H1 (cell line): ENCODE measurements around the gene SSH2. TPM values are rescaled to one million over a fixed set of nuclear protein-coding genes. Genes with fewer than 3 reads are reported as not detected.
"Not testable (repeated sequence)": the region's sequence is repeated elsewhere in the genome, so short reads cannot be mapped to it uniquely, and the experiment has no call there.

Experiments
- CTCF ChIA-PET: fragments of 300-600 bp; sonication (Branson Sonifier 250); formaldehyde crosslinking; loops from one replicate; lab custom pipeline; 2021; ENCODE audit not compliant: partially characterized antibody; lab: Charles Lee
- POLR2A ChIA-PET: fragments of 300-600 bp; sonication (Branson Sonifier 250); formaldehyde crosslinking; loops from one replicate; lab custom pipeline; 2021; ENCODE audit warnings: inconsistent platforms; ENCODE audit not compliant: partially characterized antibody; lab: Charles Lee
- DNase-seq, 2 experiments: peaks; one replicate each; pipeline versions ENCODE4 v3.0.0 to v3.0.0-alpha.2; 2010 to 2022; ENCODE audit warnings: low spot score in 2 of 2, low read depth in 1 of 2, mixed read lengths in 1 of 2
- FAIRE-seq: peaks from 2 replicates; lab custom pipeline; 2011; peaks lifted over from hg19 to GRCh38; lab: Jason Lieb, UNC
- H2AFZ ChIP-seq: 2 replicates; pipeline ENCODE4 v1.8.1; 2012; ENCODE audit warnings: low read length, inconsistent platforms
- H2AK5ac ChIP-seq: 2 replicates; pipeline ENCODE4 v1.6.1; 2013; ENCODE audit warnings: low read depth, low read length
- H2BK120ac ChIP-seq: replicated peaks from 2 replicates; pipeline ENCODE3; 2013; ENCODE audit warnings: low read depth, low read length, inconsistent platforms
- H2BK12ac ChIP-seq: 2 replicates; pipeline ENCODE4 v1.6.1; 2013; ENCODE audit warnings: low read depth, low read length
- H2BK15ac ChIP-seq: 2 replicates; pipeline ENCODE4 v1.6.1; 2013; ENCODE audit warnings: low read length
- H2BK20ac ChIP-seq: 2 replicates; pipeline ENCODE4 v1.6.1; 2013; ENCODE audit warnings: low read length
- H2BK5ac ChIP-seq: 2 replicates; pipeline ENCODE4 v1.6.1; 2013; ENCODE audit warnings: low read depth, low read length
- H3K14ac ChIP-seq: 2 replicates; pipeline ENCODE4 v1.6.1; 2013; ENCODE audit warnings: inconsistent platforms; ENCODE audit not compliant: insufficient read length
- H3K18ac ChIP-seq: 2 replicates; pipeline ENCODE4 v1.6.1; 2013; ENCODE audit warnings: low read length; ENCODE audit errors: extremely low read depth
- H3K23ac ChIP-seq: 2 replicates; pipeline ENCODE4 v1.6.1; 2013; ENCODE audit warnings: inconsistent platforms; ENCODE audit not compliant: insufficient read length
- H3K23me2 ChIP-seq: 2 replicates; pipeline ENCODE4 v1.6.1; 2013; ENCODE audit warnings: low read depth, low read length
- H3K27ac ChIP-seq: 2 replicates; pipeline ENCODE4 v1.6.1; 2011; ENCODE audit warnings: low read depth, low read length, inconsistent platforms
- H3K27me3 ChIP-seq, 4 experiments: replicated peaks in 1 of 4; 1 replicate in 1 of 4; 2 replicates in 3 of 4; pipeline versions ENCODE4 v1.6.1 to v1.8.1; 2011 to 2013; ENCODE audit warnings: low read length in 3 of 4, mild to moderate bottlenecking in 3 of 4, inconsistent platforms in 2 of 4, mixed read lengths in 2 of 4, moderate library complexity in 1 of 4; ENCODE audit not compliant: control insufficient read depth in 3 of 4, insufficient read depth in 3 of 4; ENCODE audit errors: extremely low read depth in 1 of 4
- H3K36me3 ChIP-seq, 4 experiments: 2 replicates each; pipeline versions ENCODE4 v1.6.1 to v1.8.1; 2011 to 2013; ENCODE audit warnings: mild to moderate bottlenecking in 4 of 4, low read length in 3 of 4, moderate library complexity in 2 of 4, control low read depth in 1 of 4, inconsistent platforms in 1 of 4; ENCODE audit not compliant: insufficient read depth in 4 of 4, control insufficient read depth in 2 of 4
- H3K4ac ChIP-seq: replicated peaks from 2 replicates; pipeline ENCODE3; 2013; ENCODE audit warnings: low read length, low read depth, mixed read lengths, inconsistent platforms; ENCODE audit not compliant: insufficient read length
- H3K4me1 ChIP-seq, 4 experiments: replicated peaks in 1 of 4; 1 replicate in 1 of 4; 2 replicates in 3 of 4; pipeline versions ENCODE4 v1.6.1 to v1.8.1; 2011 to 2013; ENCODE audit warnings: low read length in 3 of 4, inconsistent platforms in 2 of 4, mixed read lengths in 1 of 4; ENCODE audit not compliant: insufficient read depth in 4 of 4, control insufficient read depth in 3 of 4
- H3K4me2 ChIP-seq, 2 experiments: 2 replicates each; pipeline versions ENCODE4 v1.6.1 to v1.8.1; 2011 to 2013; ENCODE audit warnings: low read depth in 2 of 2, low read length in 2 of 2, control low read depth in 1 of 2, inconsistent platforms in 1 of 2, mild to moderate bottlenecking in 1 of 2; ENCODE audit not compliant: insufficient read depth in 1 of 2
- H3K4me3 ChIP-seq, 4 experiments: fragments of 200-600, 300-600 bp in 1 of 4; sonication (generic), shearing (Covaris generic), sonication (Bioruptor Twin) in 1 of 4; 2 replicates each; pipeline versions ENCODE4 v1.5.1 to v1.8.1; 2011 to 2016; ENCODE audit warnings: low read length in 4 of 4, low read depth in 3 of 4, control low read depth in 2 of 4, inconsistent platforms in 2 of 4, mild to moderate bottlenecking in 2 of 4, mixed read lengths in 1 of 4, moderate library complexity in 1 of 4; ENCODE audit not compliant: insufficient read depth in 2 of 4; ENCODE audit errors: extremely low read depth in 1 of 4
- H3K56ac ChIP-seq: replicated peaks from 2 replicates; pipeline ENCODE3; 2013; ENCODE audit warnings: low read depth, mild to moderate bottlenecking, mixed read lengths, low read length, inconsistent platforms; ENCODE audit not compliant: insufficient read length
- H3K79me1 ChIP-seq: 2 replicates; pipeline ENCODE4 v1.6.1; 2013; ENCODE audit warnings: low read depth, low read length, control low read depth
- H3K79me2 ChIP-seq, 2 experiments: 2 replicates each; pipeline versions ENCODE4 v1.6.1 to v1.8.1; 2012 to 2013; ENCODE audit warnings: low read length in 2 of 2, mild to moderate bottlenecking in 2 of 2, inconsistent platforms in 1 of 2; ENCODE audit not compliant: insufficient read depth in 2 of 2, control insufficient read depth in 1 of 2
- H3K9ac ChIP-seq, 4 experiments: replicated peaks in 1 of 4; 1 replicate in 1 of 4; 2 replicates in 3 of 4; pipeline versions ENCODE4 v1.6.1 to v1.8.1; 2011 to 2013; ENCODE audit warnings: low read depth in 3 of 4, low read length in 3 of 4, control low read depth in 2 of 4, mild to moderate bottlenecking in 2 of 4, moderate library complexity in 2 of 4, inconsistent platforms in 1 of 4; ENCODE audit errors: extremely low read depth in 1 of 4
- H3K9me3 ChIP-seq, 2 experiments: 2 replicates each; pipeline versions ENCODE4 v1.6.1 to v1.8.1; 2012 to 2013; ENCODE audit warnings: mild to moderate bottlenecking in 2 of 2, moderate library complexity in 2 of 2, control low read depth in 1 of 2, inconsistent platforms in 1 of 2, low read depth in 1 of 2, low read length in 1 of 2, mixed read lengths in 1 of 2; ENCODE audit not compliant: insufficient read depth in 2 of 2
- H4K20me1 ChIP-seq, 2 experiments: replicated peaks in 1 of 2; 2 replicates each; pipeline versions ENCODE3 to v1.8.1; 2011 to 2013; ENCODE audit warnings: inconsistent platforms in 2 of 2, low read length in 2 of 2, mild to moderate bottlenecking in 1 of 2; ENCODE audit not compliant: insufficient read depth in 2 of 2, control insufficient read depth in 1 of 2
- H4K5ac ChIP-seq: 2 replicates; pipeline ENCODE4 v1.6.1; 2013; ENCODE audit warnings: low read length, low read depth, mixed read lengths, inconsistent platforms; ENCODE audit not compliant: insufficient read length
- H4K8ac ChIP-seq: 2 replicates; pipeline ENCODE4 v1.8.0; 2013; ENCODE audit warnings: mild to moderate bottlenecking, moderate library complexity, low read length, inconsistent platforms; ENCODE audit not compliant: insufficient read depth; ENCODE audit errors: extremely low read depth
- H4K91ac ChIP-seq: replicated peaks from 2 replicates; pipeline ENCODE3; 2013; ENCODE audit warnings: low read length, mixed read lengths, inconsistent platforms; ENCODE audit not compliant: insufficient read length
- WGBS, 2 experiments: shearing (Covaris generic) in 1 of 2; methylation state at CpG; one replicate each; pipeline versions ENCODE4 v1.1.6 to v1.1.7; 2013 to 2015; ENCODE audit warnings: low lambda C conversion rate in 2 of 2, mixed read lengths in 2 of 2, inconsistent platforms in 1 of 2, low coverage in 1 of 2, missing lambda C conversion rate in 1 of 2; ENCODE audit not compliant: insufficient replicate concordance in 2 of 2, insufficient coverage in 1 of 2, insufficient read length in 1 of 2; ENCODE audit errors: extremely low coverage in 1 of 2, missing lambda C conversion rate in 1 of 2; 5-methylcytosine and 5-hydroxymethylcytosine counted together
- polyA plus RNA-seq, 7 experiments: library from polyadenylated mRNA; depleted of rRNA in 3 of 7; stranded (reverse) in 5 of 7; unstranded in 2 of 7; fragments of >200 nt in 5 of 7; fragments of 200-250 nt in 2 of 7; gene quantifications; 1 replicate in 5 of 7; 2 replicates in 1 of 7; 4 replicates in 1 of 7; pipeline versions ENCODE4 v1.2.1 to v1.2.3, GENCODE V29; 2011 to 2013; ENCODE audit warnings: missing spikeins in 2 of 7, mixed read lengths in 2 of 7
- total RNA-seq: library from RNA; stranded (reverse); fragmentation: NEBNext Ultra II Directional; extraction: Animal tissue kit (Norgen Biotek cat#: 25700); gene quantifications from 2 replicates; pipeline ENCODE4 v1.2.1, GENCODE V29; 2021

SSH2 gene
- total and polyA plus RNA-seq, 2 of the 8 experiments (the other 6 are each of a cell fraction or from before 2014, with no cell fraction given) = 5.2 to 15.9 TPM

DNA sequence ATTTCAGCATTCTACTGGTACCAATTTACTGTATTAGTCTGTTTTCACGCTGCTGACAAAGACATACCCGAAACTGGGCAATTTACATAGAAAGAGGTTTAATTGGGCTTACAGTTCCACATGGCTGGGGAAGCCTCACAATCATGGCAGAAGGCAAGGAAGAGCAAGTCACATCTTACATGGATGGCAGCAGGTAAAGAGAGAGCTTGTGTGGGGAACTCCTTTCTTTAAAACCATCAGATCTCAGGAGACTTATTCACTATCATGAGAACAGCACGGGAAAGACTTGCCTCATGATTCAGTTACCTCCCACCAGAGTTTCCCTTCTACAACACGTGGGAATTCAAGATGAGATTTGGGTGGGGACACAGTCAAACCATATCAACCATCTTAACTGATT lies 72.9 kb downstream of the SSH2 start:
- H3K4me1 ChIP-seq, H2AK5ac ChIP-seq, H3K23ac ChIP-seq, H3K79me1 ChIP-seq, H3K23me2 ChIP-seq, H3K9ac ChIP-seq, DNase-seq, H2BK120ac ChIP-seq, H4K20me1 ChIP-seq, H3K14ac ChIP-seq, H4K8ac ChIP-seq, POLR2A ChIA-PET, H3K4me2 ChIP-seq, H3K4me3 ChIP-seq, FAIRE-seq, H3K4ac ChIP-seq, H3K36me3 ChIP-seq, H2BK15ac ChIP-seq, H2BK5ac ChIP-seq, H2BK20ac ChIP-seq, H2BK12ac ChIP-seq, H2AFZ ChIP-seq, H3K9me3 ChIP-seq, H4K5ac ChIP-seq, H3K56ac ChIP-seq, H3K27ac ChIP-seq, H3K79me2 ChIP-seq, H4K91ac ChIP-seq, CTCF ChIA-PET, H3K18ac ChIP-seq, H3K27me3 ChIP-seq: not testable (repeated sequence)
- 96% methylated on average over 4 of the region's 4 CpGs; no CpG with 5 or more reads in 1 of the 2 experiments for WGBS, 2 experiments
